GM13976 (cell line): ENCODE results near the gene PRM1.

Experiments
- DNase-seq: peaks from one replicate; pipeline ENCODE4 v3.0.0; 2012; ENCODE audit warnings: low spot score
- in situ Hi-C: fragments of 300-500 bp; cut with MboI; formaldehyde crosslinking; loops from one replicate; pipeline ENCODE4 v1.12.0; 2022; ENCODE audit warnings: low sequenced_read_pairs, mixed read lengths, inconsistent platforms; ENCODE audit not compliant: unreplicated experiment
- TF ChIP-seq, protein P1 (sequence below): IDR thresholded peaks from 2 replicates; pipeline ENCODE4 v1.5.1; 2012; ENCODE audit warnings: borderline replicate concordance, mild to moderate bottlenecking; ENCODE audit not compliant: insufficient read depth; ENCODE audit errors: extremely low read depth, missing control alignments, control extremely low read depth

Gene PRM1

GRCh38 chr16:11327277-11328171 lies 46.4 kb upstream of the PRM1 start:
- TF ChIP-seq, protein P1, sequence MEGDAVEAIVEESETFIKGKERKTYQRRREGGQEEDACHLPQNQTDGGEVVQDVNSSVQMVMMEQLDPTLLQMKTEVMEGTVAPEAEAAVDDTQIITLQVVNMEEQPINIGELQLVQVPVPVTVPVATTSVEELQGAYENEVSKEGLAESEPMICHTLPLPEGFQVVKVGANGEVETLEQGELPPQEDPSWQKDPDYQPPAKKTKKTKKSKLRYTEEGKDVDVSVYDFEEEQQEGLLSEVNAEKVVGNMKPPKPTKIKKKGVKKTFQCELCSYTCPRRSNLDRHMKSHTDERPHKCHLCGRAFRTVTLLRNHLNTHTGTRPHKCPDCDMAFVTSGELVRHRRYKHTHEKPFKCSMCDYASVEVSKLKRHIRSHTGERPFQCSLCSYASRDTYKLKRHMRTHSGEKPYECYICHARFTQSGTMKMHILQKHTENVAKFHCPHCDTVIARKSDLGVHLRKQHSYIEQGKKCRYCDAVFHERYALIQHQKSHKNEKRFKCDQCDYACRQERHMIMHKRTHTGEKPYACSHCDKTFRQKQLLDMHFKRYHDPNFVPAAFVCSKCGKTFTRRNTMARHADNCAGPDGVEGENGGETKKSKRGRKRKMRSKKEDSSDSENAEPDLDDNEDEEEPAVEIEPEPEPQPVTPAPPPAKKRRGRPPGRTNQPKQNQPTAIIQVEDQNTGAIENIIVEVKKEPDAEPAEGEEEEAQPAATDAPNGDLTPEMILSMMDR, result no peak
- peak; percentile 83 for DNase-seq
- in situ Hi-C loops, result no loop called here

- in situ Hi-C loops, result no loop called here
- TF ChIP-seq, protein P1, result peak; percentile 21
- DNase-seq, result no peak
Observed at GRCh38 chr16:11326737-11327276, 45.7 kb upstream of the PRM1 start.

DNA sequence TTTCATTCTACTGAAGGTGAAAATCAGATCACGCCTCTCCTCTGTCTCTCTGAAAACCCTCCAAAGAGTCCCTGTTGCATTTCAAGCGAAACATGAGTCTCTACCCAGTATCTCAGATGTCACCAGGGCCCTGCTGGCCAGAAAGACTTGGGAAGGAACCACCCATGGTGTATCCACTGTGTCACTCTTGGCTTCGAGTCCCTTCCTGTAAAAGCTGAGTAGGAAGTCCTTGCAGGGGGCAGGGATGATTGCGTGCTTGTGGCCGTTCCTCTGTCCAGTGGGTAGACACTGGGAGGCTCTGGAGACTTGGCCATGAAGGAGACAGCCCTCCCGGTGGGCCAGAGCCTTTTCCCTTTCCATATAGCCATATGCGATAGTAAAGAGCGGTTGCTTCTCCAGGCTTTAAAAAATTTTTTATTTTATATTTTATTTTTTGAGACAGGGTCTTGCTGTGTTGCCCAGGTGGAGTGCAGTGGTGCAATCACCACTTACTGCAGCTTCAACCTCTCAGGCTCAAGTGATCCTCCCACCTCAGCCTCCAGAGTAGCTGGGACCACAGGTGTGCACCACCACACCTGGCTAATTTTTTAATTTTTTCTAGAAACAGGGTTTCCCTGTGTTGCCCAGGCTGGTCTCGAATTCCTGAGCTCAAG lies 45.1 kb upstream of the PRM1 start:
- TF ChIP-seq, protein P1, result no peak
- in situ Hi-C loops, result no loop called here
- DNase-seq, result no peak

DNA sequence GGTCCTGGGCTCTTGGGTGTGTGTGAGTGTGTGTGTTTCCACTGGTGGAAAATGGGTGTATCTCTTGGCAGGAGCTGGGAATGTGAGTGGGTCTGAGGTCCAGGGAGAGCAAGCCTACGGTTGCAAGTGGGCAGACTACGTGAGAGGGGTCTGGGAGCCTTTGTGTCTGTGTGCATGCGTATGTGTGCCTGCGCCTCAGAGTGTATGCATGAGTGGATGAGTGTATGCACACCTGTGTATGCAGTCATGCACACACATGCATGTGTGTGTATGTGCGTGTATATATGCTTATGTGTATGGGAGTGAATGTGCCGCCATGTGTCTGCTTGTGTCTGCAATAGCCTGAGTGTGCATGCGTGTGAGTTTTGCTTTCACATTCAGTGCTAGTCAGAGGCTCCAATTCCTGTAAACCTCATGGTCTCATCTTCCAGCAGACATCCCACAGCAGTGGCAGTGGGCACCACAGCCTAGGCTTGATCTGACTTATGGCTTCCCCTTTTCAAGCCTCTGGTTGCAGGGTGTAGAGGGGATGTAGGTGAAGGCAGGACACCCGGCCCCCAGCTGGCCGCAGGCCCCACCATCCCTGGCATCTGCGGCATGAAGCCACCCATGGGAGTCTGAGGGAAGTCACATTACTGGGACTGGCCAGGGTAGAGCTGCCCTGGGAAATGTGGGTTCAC lies 44.4 kb upstream of the PRM1 start:
- in situ Hi-C loops, result no loop called here
- no peak for DNase-seq
- TF ChIP-seq, protein P1, result no peak

DNA sequence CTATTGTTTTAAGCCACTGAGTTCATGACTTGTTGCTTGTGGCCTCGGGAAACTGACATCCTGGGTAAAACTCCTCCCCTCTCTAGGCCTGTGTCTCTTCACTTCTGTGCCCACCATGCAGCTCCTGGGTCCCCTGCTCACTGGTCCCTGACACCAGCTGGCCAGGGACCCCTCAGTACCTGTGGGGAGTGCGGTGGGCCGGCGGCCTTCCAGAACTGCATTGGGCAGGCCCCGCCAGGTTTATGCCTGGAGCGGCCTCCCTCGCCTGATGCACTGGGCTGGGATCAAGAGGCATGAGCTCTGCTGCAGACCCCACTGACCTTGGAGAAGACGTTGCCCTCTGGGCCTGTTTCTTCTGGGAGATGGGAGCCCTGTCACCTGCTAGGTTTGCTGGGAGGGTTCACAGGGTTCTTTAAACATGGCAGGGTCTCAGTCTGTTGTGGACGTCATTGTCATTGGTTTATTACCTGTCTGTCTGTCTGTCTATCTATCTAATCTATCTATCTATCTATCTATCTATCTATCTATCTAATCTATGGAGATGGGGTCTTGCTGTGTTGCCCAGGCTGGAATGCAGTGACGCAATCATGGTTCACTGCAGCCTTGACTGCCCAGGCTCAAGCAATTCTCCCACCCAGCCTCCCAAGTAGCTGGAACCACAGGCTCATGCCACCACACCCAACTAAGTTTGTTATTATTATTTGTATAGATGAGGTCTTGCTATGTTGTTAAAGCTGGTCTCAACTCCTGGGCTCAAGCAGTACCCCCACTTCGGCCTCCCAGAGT lies 42.6 kb upstream of the PRM1 start:
- in situ Hi-C loops, result no loop called here
- TF ChIP-seq, protein P1, result no peak
- DNase-seq, result no peak
